Osteoblast (primary cell): Measurements from ENCODE around the gene LCP1. TPM values are rescaled to one million over a fixed set of nuclear protein-coding genes. Genes with fewer than 3 reads are reported as not detected.

Experiments used
- DNase-seq: peaks from one replicate; pipeline ENCODE4 v3.0.0; 2011; ENCODE audit warnings: low spot score, mixed read lengths; ENCODE audit not compliant: insufficient read length; ENCODE audit errors: missing footprints
- H2AFZ ChIP-seq: 2 replicates; pipeline ENCODE4 v1.6.0; 2011; ENCODE audit warnings: mild to moderate bottlenecking, low read length
- H3K27ac ChIP-seq: 2 replicates; pipeline ENCODE4 v1.5.1; 2011; ENCODE audit warnings: mild to moderate bottlenecking, low read depth, low read length, moderate library complexity
- H3K27me3 ChIP-seq: 2 replicates; pipeline ENCODE4 v1.6.0; 2012; ENCODE audit warnings: mild to moderate bottlenecking, control low read depth, inconsistent platforms, low read length, moderate library complexity; ENCODE audit not compliant: insufficient read depth
- H3K36me3 ChIP-seq: 2 replicates; pipeline ENCODE4 v1.5.1; 2011; ENCODE audit warnings: mild to moderate bottlenecking, low read length, control low read depth, moderate library complexity; ENCODE audit not compliant: insufficient read depth
- H3K4me1 ChIP-seq: 2 replicates; pipeline ENCODE4 v1.5.1; 2011; ENCODE audit warnings: mild to moderate bottlenecking, low read length, control low read depth, moderate library complexity; ENCODE audit not compliant: insufficient read depth
- H3K4me2 ChIP-seq: 2 replicates; pipeline ENCODE4 v1.6.0; 2011; ENCODE audit warnings: mild to moderate bottlenecking, low read length; ENCODE audit not compliant: insufficient read depth
- H3K4me3 ChIP-seq: fragments of 200-600 bp; sonication (generic); 3 replicates; pipeline ENCODE4 v1.5.1; 2012; ENCODE audit warnings: mild to moderate bottlenecking, low read length, inconsistent platforms; ENCODE audit not compliant: insufficient read depth
- H3K79me2 ChIP-seq: 2 replicates; pipeline ENCODE4 v1.6.0; 2012; ENCODE audit warnings: mild to moderate bottlenecking, low read length, control low read depth, inconsistent platforms; ENCODE audit not compliant: insufficient read depth
- H3K9me3 ChIP-seq: 2 replicates; pipeline ENCODE4 v1.5.1; 2011; ENCODE audit warnings: low read depth, low read length, control low read depth
- H4K20me1 ChIP-seq: 2 replicates; pipeline ENCODE4 v1.6.0; 2012; ENCODE audit warnings: mild to moderate bottlenecking, low read length, control low read depth; ENCODE audit not compliant: insufficient read depth
- total RNA-seq: library from RNA; depleted of rRNA; stranded (reverse); fragments of >200 nt; gene quantifications from 2 replicates; pipeline ENCODE4 v1.2.3, GENCODE V29; 2012
- TF ChIP-seq, protein P1 (sequence below): IDR thresholded peaks from 2 replicates; pipeline ENCODE4 v1.5.1; 2011; ENCODE audit warnings: mild to moderate bottlenecking, low read depth, low read length, moderate library complexity; ENCODE audit errors: extremely low read depth

The LCP1 gene
- total RNA-seq, 1 donor, result 1.4 TPM

DNA sequence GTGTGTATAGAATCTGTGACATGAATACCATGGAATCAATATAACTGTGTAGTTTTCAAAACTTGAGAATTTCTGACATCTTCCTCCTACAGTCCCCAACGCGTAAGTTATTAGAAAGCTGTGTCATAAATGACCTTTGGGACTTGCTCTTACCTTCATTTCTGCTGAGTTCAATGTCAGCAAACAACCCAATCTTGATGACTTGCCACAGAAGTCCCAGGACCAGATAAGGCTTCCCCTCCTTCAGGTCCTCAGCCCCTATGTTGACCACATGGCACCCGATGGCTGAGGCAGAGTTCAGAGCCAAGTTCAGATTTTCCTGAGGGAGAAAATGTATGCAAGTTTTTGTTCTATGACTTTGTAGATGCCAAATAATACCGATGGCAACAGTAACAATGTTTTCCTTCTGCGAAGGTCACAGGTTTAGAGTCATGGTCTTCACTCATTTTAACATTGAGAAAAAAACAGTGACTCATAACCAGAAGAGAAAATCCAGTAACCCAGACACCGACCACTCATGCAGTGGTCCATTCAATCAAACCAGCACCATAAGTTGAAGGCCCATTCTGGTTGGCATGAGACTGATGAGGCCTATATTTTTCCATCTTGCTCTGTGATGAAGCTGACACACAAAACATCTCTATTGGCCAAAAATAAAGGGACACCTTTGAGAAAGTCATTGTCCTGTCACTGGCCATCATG is 29.2 kb downstream of the LCP1 start:
- TF ChIP-seq, protein P1, sequence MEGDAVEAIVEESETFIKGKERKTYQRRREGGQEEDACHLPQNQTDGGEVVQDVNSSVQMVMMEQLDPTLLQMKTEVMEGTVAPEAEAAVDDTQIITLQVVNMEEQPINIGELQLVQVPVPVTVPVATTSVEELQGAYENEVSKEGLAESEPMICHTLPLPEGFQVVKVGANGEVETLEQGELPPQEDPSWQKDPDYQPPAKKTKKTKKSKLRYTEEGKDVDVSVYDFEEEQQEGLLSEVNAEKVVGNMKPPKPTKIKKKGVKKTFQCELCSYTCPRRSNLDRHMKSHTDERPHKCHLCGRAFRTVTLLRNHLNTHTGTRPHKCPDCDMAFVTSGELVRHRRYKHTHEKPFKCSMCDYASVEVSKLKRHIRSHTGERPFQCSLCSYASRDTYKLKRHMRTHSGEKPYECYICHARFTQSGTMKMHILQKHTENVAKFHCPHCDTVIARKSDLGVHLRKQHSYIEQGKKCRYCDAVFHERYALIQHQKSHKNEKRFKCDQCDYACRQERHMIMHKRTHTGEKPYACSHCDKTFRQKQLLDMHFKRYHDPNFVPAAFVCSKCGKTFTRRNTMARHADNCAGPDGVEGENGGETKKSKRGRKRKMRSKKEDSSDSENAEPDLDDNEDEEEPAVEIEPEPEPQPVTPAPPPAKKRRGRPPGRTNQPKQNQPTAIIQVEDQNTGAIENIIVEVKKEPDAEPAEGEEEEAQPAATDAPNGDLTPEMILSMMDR, result no peak
- Histone ChIP-seq H3K27me3 (peaks cover 26% of the 10 kb centered on the region), H3K4me3 (no peak overlapping the region), H2AFZ (no peak overlapping the region), H3K9me3 (no peaks in the 10 kb centered on the region), H3K27ac (no peak overlapping the region), H3K36me3 (no peaks in the 10 kb centered on the region), H3K4me2 (no peak overlapping the region), H3K4me1 (no peaks in the 10 kb centered on the region), H3K79me2 (no peaks in the 10 kb centered on the region), H4K20me1 (no peaks in the 10 kb centered on the region)
- no peak for DNase-seq

DNA sequence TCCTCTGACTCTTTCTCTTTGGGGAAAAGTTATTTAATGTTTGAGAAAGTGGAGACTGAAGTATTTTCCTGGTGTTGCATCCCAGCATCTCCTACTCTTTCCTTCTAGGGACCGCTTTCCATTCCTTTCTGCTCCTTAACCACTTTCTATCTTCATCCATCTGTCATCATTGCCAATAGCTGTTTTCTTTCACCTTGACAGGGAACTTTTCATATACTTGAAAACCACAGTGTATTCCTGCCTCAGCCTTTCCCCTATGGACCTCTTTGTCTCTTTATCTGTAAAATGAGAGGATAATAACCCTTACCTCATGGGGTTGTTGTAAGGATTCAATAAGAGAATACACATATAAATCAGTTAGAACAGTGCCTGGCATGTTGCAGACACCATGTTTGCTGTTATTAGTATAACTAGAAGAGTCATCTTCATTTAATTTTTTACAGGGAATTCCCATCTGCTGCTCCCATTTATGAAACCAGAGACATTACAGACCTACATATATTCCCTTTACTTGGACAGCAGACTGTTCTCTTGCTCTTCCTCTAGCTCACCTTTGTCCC is 31.8 kb downstream of the LCP1 start:
- Histone ChIP-seq H3K79me2 (no peaks in the 10 kb centered on the region), H3K27me3 (peaks cover 22% of the 10 kb centered on the region), H3K36me3 (no peaks in the 10 kb centered on the region), H3K27ac (no peak overlapping the region), H3K9me3 (no peaks in the 10 kb centered on the region), H3K4me3 (no peak overlapping the region), H4K20me1 (no peaks in the 10 kb centered on the region), H2AFZ (no peak overlapping the region), H3K4me2 (no peak overlapping the region), H3K4me1 (no peaks in the 10 kb centered on the region)
- no peak for DNase-seq
- TF ChIP-seq, protein P1, result no peak

- H4K20me1 ChIP-seq, result no peaks in the 10 kb centered on the region
- no peak overlapping the region for H3K27ac ChIP-seq
- H3K79me2 ChIP-seq, result no peaks in the 10 kb centered on the region
- DNase-seq, result no peak
- H3K27me3 ChIP-seq, result peaks cover 26% of the 10 kb centered on the region
- no peaks in the 10 kb centered on the region for H3K36me3 ChIP-seq
- TF ChIP-seq, protein P1, result no peak
- H3K9me3 ChIP-seq, result no peaks in the 10 kb centered on the region
- no peak overlapping the region for H3K4me2 ChIP-seq
- H3K4me3 ChIP-seq, result no peak overlapping the region
- no peak overlapping the region for H2AFZ ChIP-seq
- H3K4me1 ChIP-seq, result no peaks in the 10 kb centered on the region
Measured at GRCh38 chr13:46149272-46150133, 32.5 kb downstream of the LCP1 start.

DNA sequence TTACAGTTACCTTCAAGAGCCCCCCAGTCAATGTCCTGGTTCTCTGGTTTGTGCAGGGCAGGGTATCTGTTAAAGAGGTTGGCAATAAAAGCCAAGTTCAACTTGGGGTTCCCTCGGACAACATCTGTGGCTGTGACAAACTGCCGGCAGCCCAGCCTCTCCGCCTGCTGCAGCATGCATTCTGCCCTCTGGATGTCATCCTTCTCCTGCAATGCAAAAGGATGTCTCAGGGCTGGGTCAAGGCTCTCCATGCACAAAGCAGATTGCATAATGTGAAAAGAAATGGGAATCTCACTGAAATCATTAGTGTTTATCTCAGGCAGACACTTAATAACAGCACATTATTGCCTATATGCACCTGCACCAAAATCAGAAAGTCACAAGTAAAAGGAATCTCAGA is 35.1 kb downstream of the LCP1 start:
- Histone ChIP-seq H3K4me2 (no peak overlapping the region), H3K79me2 (no peaks in the 10 kb centered on the region)
- no peak for DNase-seq

More for the DNA sequence above, 35.1 kb downstream of the LCP1 start:
- Histone ChIP-seq H3K36me3 (no peaks in the 10 kb centered on the region), H3K27me3 (peaks cover 32% of the 10 kb centered on the region), H2AFZ (no peak overlapping the region), H3K9me3 (no peaks in the 10 kb centered on the region), H3K27ac (no peak overlapping the region), H3K4me1 (no peaks in the 10 kb centered on the region), H3K4me3 (no peak overlapping the region), H4K20me1 (no peaks in the 10 kb centered on the region)
- TF ChIP-seq, protein P1, result peak; percentile 43
